Hepatocyte (in vitro differentiated cells): ENCODE data around the gene GNAI2.

Experiments
- CTCF ChIP-seq: fragments of 200-600 bp; sonication (generic); IDR thresholded peaks from 2 replicates; pipeline ENCODE4 v1.5.1; 2016; ENCODE audit warnings: antibody characterized with exemption, mild to moderate bottlenecking; ENCODE audit not compliant: poor library complexity
- EZH2 ChIP-seq: fragments of 200-600 bp; sonication (generic); IDR thresholded peaks from 2 replicates; pipeline ENCODE4 v1.6.1; 2016; ENCODE audit warnings: antibody characterized with exemption, mild to moderate bottlenecking, borderline replicate concordance

- TF ChIP-seq CTCF (no peak), EZH2 (no peak)
Measured at GRCh38 chr3:50220109-50220508, 15.9 kb upstream of the GNAI2 start.
